PFSK-1 (cell line): ENCODE results near the gene CD63.

ENCODE experiments used
- FOXP2 ChIP-seq: optimal IDR thresholded peaks from 2 replicates; pipeline ENCODE3; 2011; ENCODE audit warnings: borderline replicate concordance, control low read depth, inconsistent platforms; ENCODE audit not compliant: insufficient read depth; ENCODE audit errors: extremely low read length, extremely low read depth
- POLR2AphosphoS5 ChIP-seq: IDR thresholded peaks from 2 replicates; pipeline ENCODE4 v1.6.1; 2012; ENCODE audit warnings: low read depth, mild to moderate bottlenecking, control low read depth, low read length, moderate library complexity
- SIN3A ChIP-seq: IDR thresholded peaks from 2 replicates; pipeline ENCODE4 v1.6.1; 2012; ENCODE audit warnings: mild to moderate bottlenecking, low read length, moderate library complexity, borderline replicate concordance; ENCODE audit not compliant: insufficient read depth
- TAF1 ChIP-seq: IDR thresholded peaks from 2 replicates; pipeline ENCODE4 v1.6.1; 2012; ENCODE audit warnings: low read length, control low read depth, borderline replicate concordance; ENCODE audit not compliant: insufficient read depth
- TF ChIP-seq, protein P1 (sequence below), 2 experiments: IDR thresholded peaks; 2 replicates each; pipeline versions ENCODE4 v1.6.1 to v1.8.0; 2011 to 2012; ENCODE audit warnings: low read depth in 2 of 2, low read length in 2 of 2, control low read depth in 1 of 2, inconsistent platforms in 1 of 2, mild to moderate bottlenecking in 1 of 2, moderate library complexity in 1 of 2; ENCODE audit not compliant: insufficient read depth in 1 of 2

Gene CD63

DNA sequence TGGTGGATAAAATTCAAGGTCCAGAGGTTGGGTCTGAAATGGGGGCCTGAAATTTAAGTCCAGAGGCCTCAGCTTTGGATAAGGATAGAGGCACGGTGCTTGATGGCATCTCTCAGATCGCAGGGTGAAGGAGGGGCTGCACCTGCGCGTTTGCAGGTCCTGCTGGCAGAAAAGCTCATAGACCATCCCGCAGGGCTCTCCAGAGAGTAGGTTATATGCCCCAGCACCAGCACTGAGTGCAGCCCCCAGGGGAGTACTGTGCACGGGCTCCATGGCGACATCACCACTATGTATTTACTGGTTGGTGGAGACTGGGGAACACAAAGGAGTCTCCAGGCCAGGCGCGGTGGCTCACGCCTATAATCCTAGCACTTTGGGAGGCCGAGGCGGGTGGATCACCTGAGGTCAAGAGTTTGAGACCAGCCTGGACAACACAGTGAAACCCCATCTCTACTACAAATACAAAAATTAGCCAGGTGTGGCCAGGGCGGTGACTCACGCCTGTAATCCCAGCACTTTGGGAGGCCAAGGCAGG lies 4.3 kb upstream of the CD63 start:
- TF ChIP-seq, protein P1, sequence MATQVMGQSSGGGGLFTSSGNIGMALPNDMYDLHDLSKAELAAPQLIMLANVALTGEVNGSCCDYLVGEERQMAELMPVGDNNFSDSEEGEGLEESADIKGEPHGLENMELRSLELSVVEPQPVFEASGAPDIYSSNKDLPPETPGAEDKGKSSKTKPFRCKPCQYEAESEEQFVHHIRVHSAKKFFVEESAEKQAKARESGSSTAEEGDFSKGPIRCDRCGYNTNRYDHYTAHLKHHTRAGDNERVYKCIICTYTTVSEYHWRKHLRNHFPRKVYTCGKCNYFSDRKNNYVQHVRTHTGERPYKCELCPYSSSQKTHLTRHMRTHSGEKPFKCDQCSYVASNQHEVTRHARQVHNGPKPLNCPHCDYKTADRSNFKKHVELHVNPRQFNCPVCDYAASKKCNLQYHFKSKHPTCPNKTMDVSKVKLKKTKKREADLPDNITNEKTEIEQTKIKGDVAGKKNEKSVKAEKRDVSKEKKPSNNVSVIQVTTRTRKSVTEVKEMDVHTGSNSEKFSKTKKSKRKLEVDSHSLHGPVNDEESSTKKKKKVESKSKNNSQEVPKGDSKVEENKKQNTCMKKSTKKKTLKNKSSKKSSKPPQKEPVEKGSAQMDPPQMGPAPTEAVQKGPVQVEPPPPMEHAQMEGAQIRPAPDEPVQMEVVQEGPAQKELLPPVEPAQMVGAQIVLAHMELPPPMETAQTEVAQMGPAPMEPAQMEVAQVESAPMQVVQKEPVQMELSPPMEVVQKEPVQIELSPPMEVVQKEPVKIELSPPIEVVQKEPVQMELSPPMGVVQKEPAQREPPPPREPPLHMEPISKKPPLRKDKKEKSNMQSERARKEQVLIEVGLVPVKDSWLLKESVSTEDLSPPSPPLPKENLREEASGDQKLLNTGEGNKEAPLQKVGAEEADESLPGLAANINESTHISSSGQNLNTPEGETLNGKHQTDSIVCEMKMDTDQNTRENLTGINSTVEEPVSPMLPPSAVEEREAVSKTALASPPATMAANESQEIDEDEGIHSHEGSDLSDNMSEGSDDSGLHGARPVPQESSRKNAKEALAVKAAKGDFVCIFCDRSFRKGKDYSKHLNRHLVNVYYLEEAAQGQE (IDR thresholded peaks at IDR 0.05; ENCODE audit: insufficient read depth in 1 of 2, low read depth in 2 of 2, low read length in 2 of 2): no peak
- no peak for TF ChIP-seq FOXP2

DNA sequence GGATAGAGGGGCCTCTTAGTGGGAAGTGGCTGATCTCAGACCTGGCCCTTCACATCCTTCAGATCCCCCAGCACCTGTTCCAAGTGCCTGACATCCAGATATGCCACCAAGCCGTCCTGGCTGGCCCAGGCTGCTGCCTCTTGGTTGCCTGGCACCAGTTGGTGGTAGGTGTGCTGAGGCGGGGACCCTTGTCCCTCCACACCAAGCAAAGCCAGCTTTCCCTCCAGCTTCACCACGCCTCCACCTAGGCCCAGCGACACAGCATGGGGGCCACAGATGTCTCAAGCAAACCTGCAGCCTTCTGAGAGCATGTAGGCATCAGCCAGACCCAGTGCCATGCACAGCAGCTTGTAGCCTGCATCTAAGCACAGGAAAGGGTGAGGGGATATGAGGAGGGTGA lies 3.5 kb upstream of the CD63 start:
- TF ChIP-seq FOXP2: no peak
- TF ChIP-seq, protein P1 (IDR thresholded peaks at IDR 0.05; ENCODE audit: insufficient read depth in 1 of 2, low read depth in 2 of 2, low read length in 2 of 2): no peak
- TF ChIP-seq TAF1: no peak

DNA sequence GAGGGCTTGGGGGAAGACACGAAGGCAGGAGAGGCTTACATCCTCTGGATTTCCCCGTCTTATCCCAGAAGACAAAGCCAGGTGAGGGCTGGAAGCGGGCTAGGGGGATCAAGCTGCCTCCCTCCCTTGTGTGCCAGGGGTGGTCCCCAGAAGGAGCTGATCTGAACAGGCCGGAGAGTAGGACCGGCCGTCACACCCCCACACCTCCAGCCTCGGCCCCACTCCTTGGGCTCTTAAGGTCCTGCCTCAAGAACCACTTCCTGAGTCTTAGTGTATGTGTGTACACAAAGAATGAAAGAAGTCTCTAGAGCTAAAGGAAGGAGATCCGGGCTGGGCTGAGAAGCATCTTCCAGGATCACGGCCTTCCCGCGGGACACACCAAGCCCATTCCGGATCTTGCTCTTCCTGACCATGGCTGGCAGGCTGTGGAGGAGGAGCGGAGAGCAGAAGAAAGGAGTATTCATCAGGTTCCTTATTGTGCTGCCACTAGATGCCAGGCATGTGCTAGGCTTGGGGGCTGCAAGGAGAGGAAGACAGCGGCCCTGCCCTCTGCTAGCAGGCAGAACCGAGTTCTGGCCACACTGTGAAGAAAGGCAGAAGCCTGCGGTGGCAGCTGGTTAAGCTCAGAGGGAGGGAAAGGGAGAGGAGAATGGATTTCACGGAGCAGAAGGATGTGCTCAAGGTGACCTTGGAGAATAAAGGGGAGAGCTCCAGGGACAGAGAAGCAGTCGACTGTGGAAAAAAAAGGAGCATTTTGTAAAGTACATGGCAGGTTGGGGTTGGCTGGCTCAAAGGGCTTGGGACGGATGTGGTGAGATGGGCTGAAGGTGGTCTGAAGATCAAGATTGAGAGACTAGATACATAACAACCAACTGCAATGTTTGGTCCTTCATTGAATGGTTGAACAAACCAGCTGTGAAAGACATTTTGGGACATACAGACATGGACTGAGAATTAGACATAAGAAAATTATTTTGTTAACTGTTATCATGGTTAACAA lies 1.3 kb upstream of the CD63 start:
- TF ChIP-seq FOXP2 (no peak), TAF1 (no peak), SIN3A (no peak), POLR2AphosphoS5 (no peak)
- TF ChIP-seq, protein P1 (IDR thresholded peaks at IDR 0.05; ENCODE audit: insufficient read depth in 1 of 2, low read depth in 2 of 2, low read length in 2 of 2): no peak

DNA sequence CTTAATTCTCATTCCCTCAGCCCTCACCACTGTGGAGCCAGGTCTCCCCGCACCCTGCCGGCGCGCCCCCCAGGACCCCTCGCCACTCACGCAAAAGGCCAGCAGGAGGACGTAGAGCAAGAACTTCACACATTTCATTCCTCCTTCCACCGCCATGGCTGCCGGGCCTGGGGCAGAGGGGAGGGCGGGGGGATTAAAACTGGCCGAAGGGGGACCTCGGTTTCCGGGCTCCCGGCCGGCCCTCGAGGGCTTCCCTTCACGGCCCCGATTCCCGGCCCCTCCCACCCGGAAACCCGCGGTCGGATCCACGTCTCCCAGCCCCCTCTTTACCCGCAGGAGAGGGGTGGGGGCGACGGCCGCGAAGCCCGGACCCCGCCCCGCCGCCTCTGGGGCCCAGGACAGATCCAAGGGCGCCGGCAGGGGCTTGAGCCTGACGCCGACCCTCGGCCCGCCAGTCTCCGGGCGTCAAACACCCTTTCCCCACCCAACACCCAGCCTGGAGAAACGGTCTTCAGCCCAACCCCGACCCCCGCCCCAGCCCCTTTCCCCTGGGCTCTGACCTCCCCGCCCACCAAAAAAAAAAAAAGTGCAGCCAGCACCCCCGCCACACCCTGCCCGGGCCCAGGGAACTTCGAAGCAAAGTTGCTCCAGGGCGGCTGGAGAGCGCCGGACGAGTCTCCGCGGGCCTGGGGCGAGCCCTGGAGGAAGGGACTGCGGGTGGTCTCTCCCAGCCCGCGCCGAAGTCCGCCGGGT lies 447 bp downstream of the CD63 start:
- TF ChIP-seq, protein P1 (IDR thresholded peaks at IDR 0.05; ENCODE audit: insufficient read depth in 1 of 2, low read depth in 2 of 2, low read length in 2 of 2): no peak
- 0 out of 2 replicates have a peak, but pooled peaks have one; percentile 5 for TF ChIP-seq SIN3A
